B cell (primary cell): ENCODE results near the gene RIN3.

Experiments
- EZH2 ChIP-seq: IDR thresholded peaks from 2 replicates; pipeline ENCODE4 v1.6.1; 2012; ENCODE audit warnings: borderline replicate concordance, low read depth, mild to moderate bottlenecking, moderate library complexity, low read length; ENCODE audit not compliant: insufficient read depth, poor library complexity, severe bottlenecking
- TF ChIP-seq, protein P1 (sequence below): fragments of 200-600 bp; IDR thresholded peaks from one replicate; pipeline ENCODE4 v1.8.0; 2022; ENCODE audit warnings: antibody characterized with exemption, mild to moderate bottlenecking

DNA sequence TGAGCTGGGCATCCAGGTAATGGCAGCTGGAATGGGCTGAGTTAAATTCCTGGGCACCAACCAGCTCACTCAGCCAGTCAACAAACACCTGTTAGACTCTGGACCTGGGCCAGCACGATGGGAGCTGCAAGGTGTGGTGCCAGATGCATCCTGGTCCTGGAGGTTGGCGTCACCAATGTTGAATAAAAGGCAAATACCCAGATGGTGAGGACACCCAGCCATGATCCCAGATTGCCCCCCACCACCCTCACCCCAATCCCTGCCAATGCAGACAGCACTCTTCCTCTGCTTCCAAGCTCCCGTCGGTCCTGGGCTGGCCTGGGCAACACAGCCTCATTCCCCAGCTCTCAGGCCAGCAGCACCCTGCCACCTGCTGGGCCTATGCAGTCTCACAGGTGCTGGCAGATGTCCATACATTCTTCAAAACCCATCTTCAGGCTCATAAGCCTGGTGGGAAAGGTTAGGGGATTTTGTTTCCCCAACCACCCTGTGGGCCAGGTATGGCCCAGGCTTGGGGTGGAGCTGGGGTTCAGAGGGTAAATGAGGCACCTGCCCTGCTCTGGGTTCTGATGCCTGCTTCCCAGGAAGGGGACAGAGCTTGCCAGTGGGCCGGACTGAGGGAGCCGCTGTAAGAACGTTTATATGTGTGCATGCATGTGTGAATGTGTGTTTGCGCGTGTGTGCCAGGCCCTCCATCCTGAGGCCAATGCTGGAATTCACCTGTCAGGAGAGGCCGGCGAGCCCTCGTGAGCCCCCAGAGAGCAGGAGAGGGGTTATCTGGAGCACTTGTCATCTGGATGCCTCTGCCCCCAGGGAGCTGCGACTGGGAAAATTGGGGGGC is 176.8 kb downstream of the RIN3 start:
- TF ChIP-seq EZH2: no peak
- TF ChIP-seq, protein P1, sequence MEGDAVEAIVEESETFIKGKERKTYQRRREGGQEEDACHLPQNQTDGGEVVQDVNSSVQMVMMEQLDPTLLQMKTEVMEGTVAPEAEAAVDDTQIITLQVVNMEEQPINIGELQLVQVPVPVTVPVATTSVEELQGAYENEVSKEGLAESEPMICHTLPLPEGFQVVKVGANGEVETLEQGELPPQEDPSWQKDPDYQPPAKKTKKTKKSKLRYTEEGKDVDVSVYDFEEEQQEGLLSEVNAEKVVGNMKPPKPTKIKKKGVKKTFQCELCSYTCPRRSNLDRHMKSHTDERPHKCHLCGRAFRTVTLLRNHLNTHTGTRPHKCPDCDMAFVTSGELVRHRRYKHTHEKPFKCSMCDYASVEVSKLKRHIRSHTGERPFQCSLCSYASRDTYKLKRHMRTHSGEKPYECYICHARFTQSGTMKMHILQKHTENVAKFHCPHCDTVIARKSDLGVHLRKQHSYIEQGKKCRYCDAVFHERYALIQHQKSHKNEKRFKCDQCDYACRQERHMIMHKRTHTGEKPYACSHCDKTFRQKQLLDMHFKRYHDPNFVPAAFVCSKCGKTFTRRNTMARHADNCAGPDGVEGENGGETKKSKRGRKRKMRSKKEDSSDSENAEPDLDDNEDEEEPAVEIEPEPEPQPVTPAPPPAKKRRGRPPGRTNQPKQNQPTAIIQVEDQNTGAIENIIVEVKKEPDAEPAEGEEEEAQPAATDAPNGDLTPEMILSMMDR: no peak
